Kidney (tissue), 14 donors: ENCODE data around the gene RTCA. TPM values are rescaled to one million over a fixed set of nuclear protein-coding genes. Genes with fewer than 3 reads are reported as not detected.

Experiments used
- DNase-seq, 5 donors: peaks; one replicate each; pipeline ENCODE4 v3.0.0-alpha.2; 2013 to 2020
- FAIRE-seq: peaks from 2 replicates; lab custom pipeline; 2012; peaks lifted over from hg19 to GRCh38; lab: Jason Lieb, UNC
- H3K27ac ChIP-seq, 2 donors: one replicate each; pipeline ENCODE4 v1.7.0; 2013; ENCODE audit warnings: low read depth in 2 of 2, low read length in 2 of 2, inconsistent platforms in 1 of 2
- H3K27me3 ChIP-seq: one replicate; pipeline ENCODE4 v1.7.1; 2013; ENCODE audit warnings: low read length, inconsistent platforms; ENCODE audit not compliant: control insufficient read depth, insufficient read depth
- H3K36me3 ChIP-seq, 3 donors: one replicate each; pipeline versions ENCODE4 v1.7.0 to v1.7.1; 2013; ENCODE audit warnings: low read length in 3 of 3, control low read depth in 1 of 3, inconsistent platforms in 1 of 3; ENCODE audit not compliant: insufficient read depth in 3 of 3, control insufficient read depth in 2 of 3
- H3K4me1 ChIP-seq, 3 donors: one replicate each; pipeline versions ENCODE4 v1.7.0 to v1.7.1; 2013; ENCODE audit warnings: low read length in 3 of 3, inconsistent platforms in 1 of 3, low read depth in 1 of 3; ENCODE audit not compliant: control insufficient read depth in 2 of 3, insufficient read depth in 2 of 3
- H3K4me3 ChIP-seq, 3 donors: one replicate each; pipeline versions ENCODE4 v1.7.0 to v1.8.1; 2013; ENCODE audit warnings: low read length in 3 of 3, control low read depth in 1 of 3, inconsistent platforms in 1 of 3
- H3K9ac ChIP-seq, 3 donors: one replicate each; pipeline versions ENCODE4 v1.7.0 to v1.7.1; 2013; ENCODE audit warnings: low read length in 3 of 3, control low read depth in 1 of 3, inconsistent platforms in 1 of 3
- H3K9me3 ChIP-seq, 3 donors: one replicate each; pipeline versions ENCODE4 v1.7.0 to v1.7.1; 2013; ENCODE audit warnings: low read length in 3 of 3, control low read depth in 1 of 3, inconsistent platforms in 1 of 3; ENCODE audit not compliant: control insufficient read depth in 2 of 3, insufficient read depth in 1 of 3
- CTCF ChIP-seq: IDR thresholded peaks from 3 replicates; pipeline ENCODE4 v1.5.1; 2012; ENCODE audit warnings: mild to moderate bottlenecking, moderate library complexity, borderline replicate concordance; ENCODE audit not compliant: insufficient read depth; ENCODE audit errors: extremely low read depth
- intact Hi-C: fragments of 100-400 bp; cut with DNase I; formaldehyde crosslinking; loops from one replicate; pipeline ENCODE4 v1.11.1; 2022
- polyA plus RNA-seq: library from polyadenylated mRNA; stranded (reverse); fragments of 350-450 nt; fragmentation: Illumina TruSeq; extraction: RNeasy Lipid Tissue Mini Kit (QIAGEN cat#74804); gene quantifications from one replicate; pipeline ENCODE4 v1.2.3, GENCODE V29; 2014; ENCODE audit warnings: low read depth, low replicate concordance; ENCODE audit not compliant: insufficient read depth
- total RNA-seq: library from RNA; stranded (reverse); fragmentation: NEBNext Ultra II Directional; extraction: Animal tissue kit (Norgen Biotek cat#: 25700); gene quantifications from one replicate; pipeline ENCODE4 v1.2.1, GENCODE V29; 2021
- donor health status: control.
- donor health status: control.
- donor health status: control.
- donor health status: control.
- donor health status: control.
- donor health status: DM: yes; HTN: yes; CAD: no.
- donor health status: Normal renal cell carcinoma (clear cell type).

The RTCA gene
- total and polyA plus RNA-seq, 2 donors from 2014 or later: 30.8 to 51.1 TPM

- Histone ChIP-seq H3K9ac (no peak overlapping the region), H3K36me3 (no peaks in the 10 kb centered on the region), H3K9me3 (no peaks in the 10 kb centered on the region), H3K27me3 (no peaks in the 10 kb centered on the region), H3K27ac (no peak overlapping the region), H3K4me3 (no peak overlapping the region), H3K4me1 (no peaks in the 10 kb centered on the region)
- TF ChIP-seq CTCF: no peak
- DNase-seq (no peak), FAIRE-seq (no peak)
- intact Hi-C loops: no loop called here
Observed at GRCh38 chr1:100308777-100309176, 42.8 kb downstream of the RTCA start.

GRCh38 chr1:100309863-100310262, 43.8 kb downstream of the RTCA start:
- Histone ChIP-seq H3K9ac (no peak overlapping the region), H3K4me3 (no peak overlapping the region), H3K4me1 (no peaks in the 10 kb centered on the region), H3K36me3 (no peaks in the 10 kb centered on the region), H3K27me3 (no peaks in the 10 kb centered on the region), H3K27ac (no peak overlapping the region), H3K9me3 (no peaks in the 10 kb centered on the region)
- TF ChIP-seq CTCF: no peak
- DNase-seq (no peak), FAIRE-seq (no peak)
- intact Hi-C loops: no loop called here

- DNase-seq: no peak
- intact Hi-C loops: no loop called here
- no peak for FAIRE-seq
- Histone ChIP-seq H3K4me1 (no peaks in the 10 kb centered on the region), H3K9ac (no peak overlapping the region), H3K9me3 (no peaks in the 10 kb centered on the region), H3K4me3 (no peak overlapping the region), H3K27ac (no peak overlapping the region), H3K27me3 (no peaks in the 10 kb centered on the region), H3K36me3 (no peaks in the 10 kb centered on the region)
- TF ChIP-seq CTCF: no peak
Observed at GRCh38 chr1:100313382-100313781, 47.4 kb downstream of the RTCA start.

- no peak overlapping the region for H3K9ac ChIP-seq
- H3K9me3 ChIP-seq: peaks cover 0 to 10% (median 0%) of the 10 kb centered on the region in 3 donors
- no peaks in the 10 kb centered on the region for H3K27me3 ChIP-seq
- intact Hi-C loops: no loop called here
- H3K4me1 ChIP-seq: peaks cover 0 to 12% (median 0%) of the 10 kb centered on the region in 3 donors
- TF ChIP-seq CTCF: no peak
- no peak for FAIRE-seq
- H3K36me3 ChIP-seq: no peaks in the 10 kb centered on the region
- no peak overlapping the region for H3K27ac ChIP-seq
- H3K4me3 ChIP-seq: no peak overlapping the region
- no peak for DNase-seq
Observed at GRCh38 chr1:100316622-100317021, 50.6 kb downstream of the RTCA start.
